Nephron (organoid): ENCODE data around the gene TRIO.

Experiments used
- H3K27ac Mint-ChIP-seq, 3 experiments: 2 replicates each; pipeline ENCODE4 v1.8.0; 2020; ENCODE audit warnings: mixed read lengths in 3 of 3, mild to moderate bottlenecking in 2 of 3, moderate library complexity in 1 of 3
- H3K27me3 Mint-ChIP-seq: 2 replicates; pipeline ENCODE4 v1.8.0; 2021; ENCODE audit warnings: low read depth, mild to moderate bottlenecking, moderate library complexity, mixed read lengths
- H3K36me3 Mint-ChIP-seq: 2 replicates; pipeline ENCODE4 v1.8.0; 2020; ENCODE audit warnings: low read depth, mixed read lengths
- H3K4me1 Mint-ChIP-seq: 2 replicates; pipeline ENCODE4 v1.8.0; 2020; ENCODE audit warnings: mixed read lengths
- H3K4me3 Mint-ChIP-seq, 3 experiments: 2 replicates each; pipeline ENCODE4 v1.8.0; 2020; ENCODE audit warnings: mild to moderate bottlenecking in 3 of 3, mixed read lengths in 3 of 3, moderate library complexity in 2 of 3
- H3K9me3 Mint-ChIP-seq: 2 replicates; pipeline ENCODE4 v1.8.0; 2020; ENCODE audit warnings: mixed read lengths
- TF ChIP-seq, protein P1 (sequence below), 3 experiments: fragments of 200-600 bp; sonication (generic); IDR thresholded peaks; one replicate each; pipeline ENCODE4 v1.5.0; 2021; ENCODE audit warnings: antibody characterized with exemption in 3 of 3; ENCODE audit not compliant: unreplicated experiment in 3 of 3

Gene TRIO

DNA sequence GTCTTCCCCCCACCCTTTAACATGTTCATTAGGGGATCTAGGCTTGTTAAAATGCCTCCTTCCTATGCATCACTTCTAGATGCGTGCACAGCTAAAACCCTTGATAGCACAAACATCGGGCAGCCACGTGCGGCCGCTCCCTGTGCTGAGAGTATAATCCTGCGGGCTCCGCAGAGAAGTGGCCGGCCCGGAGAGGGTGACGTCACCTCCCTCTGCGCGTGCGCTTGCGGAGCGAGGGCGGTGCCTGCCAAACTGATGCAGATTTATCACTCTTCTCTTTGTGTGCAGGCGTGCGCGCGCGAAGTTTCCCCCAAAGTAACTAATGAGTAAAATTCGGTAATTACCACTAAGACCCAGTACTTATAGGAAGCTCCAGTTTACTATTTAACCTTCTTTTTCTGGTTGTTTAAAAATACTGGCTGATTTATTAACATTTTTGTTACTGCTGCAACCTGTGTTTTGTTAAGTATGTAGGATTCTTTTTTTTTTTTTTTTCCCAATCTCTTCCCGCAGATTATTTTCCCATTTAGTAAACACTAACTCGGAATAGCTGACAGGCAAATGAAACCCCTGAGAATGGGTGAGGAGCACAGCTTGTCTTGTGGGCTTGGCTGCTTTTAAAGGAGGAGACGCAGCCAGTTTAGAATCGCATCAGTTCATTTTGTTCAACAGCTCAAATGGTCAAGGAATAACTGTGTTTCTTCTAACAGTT, 121.6 kb downstream of the TRIO start:
- TF ChIP-seq, protein P1, sequence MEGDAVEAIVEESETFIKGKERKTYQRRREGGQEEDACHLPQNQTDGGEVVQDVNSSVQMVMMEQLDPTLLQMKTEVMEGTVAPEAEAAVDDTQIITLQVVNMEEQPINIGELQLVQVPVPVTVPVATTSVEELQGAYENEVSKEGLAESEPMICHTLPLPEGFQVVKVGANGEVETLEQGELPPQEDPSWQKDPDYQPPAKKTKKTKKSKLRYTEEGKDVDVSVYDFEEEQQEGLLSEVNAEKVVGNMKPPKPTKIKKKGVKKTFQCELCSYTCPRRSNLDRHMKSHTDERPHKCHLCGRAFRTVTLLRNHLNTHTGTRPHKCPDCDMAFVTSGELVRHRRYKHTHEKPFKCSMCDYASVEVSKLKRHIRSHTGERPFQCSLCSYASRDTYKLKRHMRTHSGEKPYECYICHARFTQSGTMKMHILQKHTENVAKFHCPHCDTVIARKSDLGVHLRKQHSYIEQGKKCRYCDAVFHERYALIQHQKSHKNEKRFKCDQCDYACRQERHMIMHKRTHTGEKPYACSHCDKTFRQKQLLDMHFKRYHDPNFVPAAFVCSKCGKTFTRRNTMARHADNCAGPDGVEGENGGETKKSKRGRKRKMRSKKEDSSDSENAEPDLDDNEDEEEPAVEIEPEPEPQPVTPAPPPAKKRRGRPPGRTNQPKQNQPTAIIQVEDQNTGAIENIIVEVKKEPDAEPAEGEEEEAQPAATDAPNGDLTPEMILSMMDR (IDR thresholded peaks at IDR 0.05; ENCODE audit: unreplicated experiment in 3 of 3): no peak
- Mint-ChIP-seq H3K4me3 (peak overlapping the region; percentile 79 to 89 (median 84)), H3K27ac (peak overlapping the region; percentile 71 to 94 (median 78)), H3K4me1 (peaks cover 56% of the 10 kb centered on the region), H3K27me3 (no peaks in the 10 kb centered on the region), H3K9me3 (no peaks in the 10 kb centered on the region), H3K36me3 (no peaks in the 10 kb centered on the region)

DNA sequence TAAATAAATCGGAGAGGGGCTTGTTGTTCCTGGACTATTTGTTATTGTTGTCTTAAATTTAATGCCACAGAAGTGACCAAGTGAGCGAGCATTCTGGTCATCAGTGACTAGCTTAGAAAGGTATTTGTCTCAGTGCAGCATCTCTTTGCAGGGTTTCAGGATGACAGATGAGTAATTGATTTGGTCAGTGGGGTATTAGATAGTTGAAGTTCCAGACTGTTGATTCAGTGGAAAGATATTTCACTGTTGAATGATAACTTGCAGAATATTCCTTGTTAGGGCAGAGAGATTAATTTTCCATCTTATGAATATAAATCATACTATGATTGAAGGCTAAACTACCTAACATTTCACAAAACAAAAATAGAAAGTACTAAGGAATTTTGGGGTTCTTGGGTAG, 122.4 kb downstream of the TRIO start:
- H3K4me1 Mint-ChIP-seq: peaks cover 60% of the 10 kb centered on the region
- TF ChIP-seq, protein P1 (IDR thresholded peaks at IDR 0.05; ENCODE audit: unreplicated experiment in 3 of 3): no peak
- H3K9me3 Mint-ChIP-seq: no peaks in the 10 kb centered on the region
- no peaks in the 10 kb centered on the region for H3K27me3 Mint-ChIP-seq
- peak overlapping the region in 1 of 3 experiments; percentile 5 for H3K27ac Mint-ChIP-seq
- H3K36me3 Mint-ChIP-seq: no peaks in the 10 kb centered on the region
- H3K4me3 Mint-ChIP-seq: peak overlapping the region; percentile 6 to 25 (median 12)

DNA sequence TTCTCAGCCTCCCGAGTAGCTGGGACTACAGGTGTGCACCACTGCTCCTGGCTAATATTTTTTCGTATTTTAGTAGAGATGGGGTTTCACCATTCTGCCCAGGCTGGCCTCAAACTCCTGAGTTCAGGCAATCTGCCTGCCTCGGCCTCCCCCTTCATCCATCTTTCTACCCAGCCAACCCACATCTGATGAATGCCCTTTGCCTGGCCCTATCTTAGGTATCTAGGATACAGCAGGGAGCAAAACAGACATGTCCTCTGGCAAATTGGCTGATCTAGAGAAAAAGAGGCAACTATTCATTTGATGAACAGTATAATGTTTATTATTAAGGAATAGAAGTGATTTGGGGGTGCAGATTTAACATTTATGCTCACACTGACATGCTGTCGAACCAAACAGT, 123.0 kb downstream of the TRIO start:
- no peak overlapping the region for H3K27ac Mint-ChIP-seq
- no peaks in the 10 kb centered on the region for H3K27me3 Mint-ChIP-seq
- TF ChIP-seq, protein P1 (IDR thresholded peaks at IDR 0.05; ENCODE audit: unreplicated experiment in 3 of 3): no peak
- no peaks in the 10 kb centered on the region for H3K9me3 Mint-ChIP-seq
- peaks cover 63% of the 10 kb centered on the region for H3K4me1 Mint-ChIP-seq
- H3K4me3 Mint-ChIP-seq: peak overlapping the region in 2 of 3 experiments; percentile 25 to 33
- H3K36me3 Mint-ChIP-seq: no peaks in the 10 kb centered on the region

DNA sequence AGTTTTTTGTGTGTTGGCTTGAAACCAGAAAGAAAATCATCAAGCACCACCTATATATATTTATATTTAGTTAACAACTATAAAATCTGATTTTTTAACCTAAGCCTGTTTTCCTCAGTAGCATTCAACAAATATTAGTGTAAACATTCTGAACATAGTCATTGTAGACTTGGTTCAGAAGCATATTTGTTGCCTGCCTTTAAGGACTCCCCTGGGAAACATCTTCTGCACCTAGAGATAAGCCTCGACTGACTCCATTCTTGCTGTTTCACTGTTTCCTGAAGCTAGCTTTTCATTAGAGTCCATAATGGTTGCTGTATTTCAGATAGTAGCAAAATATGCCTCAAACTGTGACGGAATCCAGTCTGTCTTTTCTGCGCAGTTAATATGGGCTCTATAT, 123.5 kb downstream of the TRIO start:
- TF ChIP-seq, protein P1 (IDR thresholded peaks at IDR 0.05; ENCODE audit: unreplicated experiment in 3 of 3): no peak

DNA sequence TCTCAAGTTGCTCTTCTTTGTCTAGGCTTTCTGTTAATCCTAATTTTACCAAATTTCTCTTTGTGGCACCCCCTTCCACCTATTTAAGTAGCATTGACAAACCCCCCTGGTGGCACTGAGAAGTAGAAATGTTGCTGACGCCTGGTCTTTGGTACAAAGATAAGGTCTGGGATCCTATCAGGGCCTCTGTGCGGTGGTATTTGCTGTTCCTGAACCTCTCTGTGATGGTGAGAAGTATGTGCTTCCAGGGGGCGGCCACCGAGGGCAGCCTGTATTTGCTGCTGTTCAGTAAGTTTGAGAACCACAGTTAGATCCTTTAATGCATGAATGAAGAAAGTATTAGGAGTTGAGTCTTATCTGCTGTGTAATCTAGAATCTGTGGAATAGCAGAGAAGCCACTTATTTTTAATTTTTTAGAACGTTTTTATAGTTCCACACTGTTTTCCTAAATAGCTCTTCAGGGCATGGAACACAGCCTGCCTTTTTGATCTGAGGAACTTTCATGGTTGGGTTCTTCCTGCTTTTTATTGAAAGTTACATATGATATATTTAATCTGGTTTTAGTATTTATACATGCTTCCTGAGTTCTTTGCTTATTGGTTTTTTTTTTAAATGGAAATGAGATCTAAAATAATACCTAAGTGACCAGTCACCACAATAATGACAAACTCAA, 124.2 kb downstream of the TRIO start:
- peak overlapping the region in 2 of 3 experiments; percentile 6 to 17 for H3K4me3 Mint-ChIP-seq
- H3K9me3 Mint-ChIP-seq: no peaks in the 10 kb centered on the region
- peaks cover 66% of the 10 kb centered on the region for H3K4me1 Mint-ChIP-seq
- peak overlapping the region in 1 of 3 experiments; percentile 14 for H3K27ac Mint-ChIP-seq
- H3K36me3 Mint-ChIP-seq: no peaks in the 10 kb centered on the region
- TF ChIP-seq, protein P1 (IDR thresholded peaks at IDR 0.05; ENCODE audit: unreplicated experiment in 3 of 3): no peak
- H3K27me3 Mint-ChIP-seq: no peaks in the 10 kb centered on the region

More for the DNA sequence above, 123.5 kb downstream of the TRIO start:
- H3K4me3 Mint-ChIP-seq: no peak overlapping the region
- no peaks in the 10 kb centered on the region for H3K27me3 Mint-ChIP-seq
- H3K36me3 Mint-ChIP-seq: no peaks in the 10 kb centered on the region
- peak overlapping the region in 1 of 3 experiments; percentile 14 for H3K27ac Mint-ChIP-seq
- peaks cover 62% of the 10 kb centered on the region for H3K4me1 Mint-ChIP-seq
- H3K9me3 Mint-ChIP-seq: no peaks in the 10 kb centered on the region
